LHCN-M2 (cell line): ENCODE results near the gene KRT33B. TPM values are rescaled to one million over a fixed set of nuclear protein-coding genes. Genes with fewer than 3 reads are reported as not detected.

Source experiments
- DNase-seq: peaks from one replicate; pipeline ENCODE4 v3.0.0-alpha.2; 2012; ENCODE audit warnings: low read depth
- total RNA-seq: library from RNA; depleted of rRNA; stranded (reverse); fragments of >200 nt; gene quantifications from 2 replicates; pipeline ENCODE4 v1.2.3, GENCODE V29; 2014; rRNA removed

KRT33B gene
- total RNA-seq, 1 experiment from 2014 or later: not detected

- DNase-seq: no peak
Observed at GRCh38 chr17:41325611-41326010, 44.0 kb downstream of the KRT33B start.

GRCh38 chr17:41325126-41325525, 44.5 kb downstream of the KRT33B start:
- no peak for DNase-seq

- DNase-seq: no peak
Observed at GRCh38 chr17:41324180-41325075, 45.2 kb downstream of the KRT33B start.

GRCh38 chr17:41322903-41323895, 46.4 kb downstream of the KRT33B start:
- no peak for DNase-seq

GRCh38 chr17:41322094-41322902, 47.3 kb downstream of the KRT33B start:
- DNase-seq: peak; percentile 62

- no peak for DNase-seq
Observed at GRCh38 chr17:41318231-41318630, 51.4 kb downstream of the KRT33B start.

- DNase-seq: no peak
Observed at GRCh38 chr17:41315814-41316445, 53.7 kb downstream of the KRT33B start.

- no peak for DNase-seq
Observed at GRCh38 chr17:41315204-41315794, 54.3 kb downstream of the KRT33B start, which contains the start of gene KRTAP17-1. Gene KRTAP17-1, minus strand, starts transcription at chr17:41315710. Its CDS starts 60 bp downstream, at chr17:41315650.

Other genes with a start within 250 kb of the KRT33B start
- gene KRTAP4-12, start 245.6 kb downstream of the KRT33B start, total RNA-seq: not detected in 2 replicates
- not detected in 2 replicates for gene KRTAP4-6, start 229.3 kb downstream of the KRT33B start, total RNA-seq
- gene KRTAP4-5, start 220.0 kb downstream of the KRT33B start, total RNA-seq: not detected in 2 replicates
- not detected in 2 replicates for gene KRTAP4-4, start 209.1 kb downstream of the KRT33B start, total RNA-seq
- gene KRTAP4-3, start 201.6 kb downstream of the KRT33B start, total RNA-seq: not detected in 2 replicates
- not detected in 2 replicates for gene KRTAP4-2, start 191.6 kb downstream of the KRT33B start, total RNA-seq
- not detected in 2 replicates for gene KRTAP4-1, start 184.9 kb downstream of the KRT33B start, total RNA-seq
- gene KRTAP9-1, start 179.9 kb downstream of the KRT33B start, total RNA-seq: not detected in 2 replicates
- gene KRTAP9-2, start 143.2 kb downstream of the KRT33B start, total RNA-seq: not detected in 2 replicates
- not detected in 2 replicates for gene KRTAP9-3, start 137.4 kb downstream of the KRT33B start, total RNA-seq
- not detected in 2 replicates for gene KRTAP9-8, start 131.8 kb downstream of the KRT33B start, total RNA-seq
- not detected in 2 replicates for gene KRTAP9-4, start 120.1 kb downstream of the KRT33B start, total RNA-seq
- gene KRTAP9-9, start 114.4 kb downstream of the KRT33B start, total RNA-seq: not detected in 2 replicates
- not detected in 2 replicates for gene KRTAP9-6, start 104.4 kb downstream of the KRT33B start, total RNA-seq
- gene KRTAP9-7, start 94.1 kb downstream of the KRT33B start, total RNA-seq: not detected in 2 replicates
- not detected in 2 replicates for gene KRTAP29-1, start 67.0 kb downstream of the KRT33B start, total RNA-seq
- gene KRTAP16-1, start 60.5 kb downstream of the KRT33B start, total RNA-seq: not detected in 2 replicates
- not detected in 2 replicates for gene KRTAP17-1, start 54.1 kb downstream of the KRT33B start, total RNA-seq
- not detected in 2 replicates for gene KRT33A, start 19.0 kb downstream of the KRT33B start, total RNA-seq
- gene KRT34, start 12.5 kb upstream of the KRT33B start, total RNA-seq: 0.29 and 1.0 TPM in 2 replicates
- not detected in 2 replicates for gene KRT31, start 27.8 kb upstream of the KRT33B start, total RNA-seq
- gene KRT37, start 54.8 kb upstream of the KRT33B start, total RNA-seq: not detected in 2 replicates
- gene KRT38, start 71.2 kb upstream of the KRT33B start, total RNA-seq: not detected in 2 replicates
- not detected in 2 replicates for gene KRT32, start 97.6 kb upstream of the KRT33B start, total RNA-seq
- not detected in 2 replicates for gene KRT35, start 111.3 kb upstream of the KRT33B start, total RNA-seq
- not detected in 2 replicates for gene KRT36, start 120.1 kb upstream of the KRT33B start, total RNA-seq
- gene KRT13, start 135.8 kb upstream of the KRT33B start, total RNA-seq: not detected in 2 replicates
- 0.19 and 0.46 TPM in 2 replicates for gene KRT15, start 149.1 kb upstream of the KRT33B start, total RNA-seq
- not detected in 2 replicates for gene KRT19, start 158.5 kb upstream of the KRT33B start, total RNA-seq
- not detected in 2 replicates for gene KRT9, start 202.2 kb upstream of the KRT33B start, total RNA-seq
- not detected in 2 replicates for gene KRT14, start 217.1 kb upstream of the KRT33B start, total RNA-seq
- gene KRT16, start 243.0 kb upstream of the KRT33B start, total RNA-seq: not detected in 2 replicates